H1 (cell line): ENCODE data around the gene STXBP5.

Source experiments
- MAFK ChIP-seq: IDR thresholded peaks from 2 replicates; pipeline ENCODE4 v1.6.1; 2012; ENCODE audit warnings: low read depth, mild to moderate bottlenecking, improper control_type of control experiment, low read length
- USF2 ChIP-seq: IDR thresholded peaks from 2 replicates; pipeline ENCODE4 v1.6.1; 2011; ENCODE audit warnings: low read length, improper control_type of control experiment

GRCh38 chr6:147297663-147298316, 93.6 kb downstream of the STXBP5 start:
- TF ChIP-seq MAFK (no peak), USF2 (no peak)
